ENCODE data around the gene CENPC.

DNA sequence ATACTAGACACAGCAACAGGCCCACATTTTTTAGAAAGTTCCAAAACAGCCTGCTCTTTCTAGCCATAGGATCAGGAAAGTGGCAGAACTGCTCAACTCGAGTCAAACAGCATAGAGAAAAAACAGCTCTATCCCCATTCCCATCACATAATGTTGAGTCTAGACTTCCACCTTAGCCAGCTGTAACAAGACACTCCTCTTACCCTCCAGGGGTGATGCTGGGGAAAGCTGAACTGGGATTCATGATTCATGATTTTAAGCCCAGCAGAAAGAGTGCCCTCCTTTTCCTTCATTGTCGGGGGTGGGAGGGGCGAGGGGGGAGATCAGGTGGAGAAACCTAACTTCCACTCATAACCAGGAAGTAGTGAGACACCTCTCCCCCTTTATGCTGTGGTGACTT is 86.1 kb downstream of the CENPC start:
- TF ChIP-seq ATF1 (CRISPR knock-in tag; IDR thresholded peaks at IDR 0.05) (no peak), ZNF263 (CRISPR knock-in tag; IDR thresholded peaks at IDR 0.05; ENCODE audit: low read depth) (no peak), MAX (CRISPR knock-in tag; IDR thresholded peaks at IDR 0.05) (no peak), SMAD4 (CRISPR knock-in tag; IDR thresholded peaks at IDR 0.05) (no peak), ZBTB21 (CRISPR knock-in tag; IDR thresholded peaks at IDR 0.05; ENCODE audit: borderline replicate concordance) (no peak)
- TF ChIP-seq, protein P1, sequence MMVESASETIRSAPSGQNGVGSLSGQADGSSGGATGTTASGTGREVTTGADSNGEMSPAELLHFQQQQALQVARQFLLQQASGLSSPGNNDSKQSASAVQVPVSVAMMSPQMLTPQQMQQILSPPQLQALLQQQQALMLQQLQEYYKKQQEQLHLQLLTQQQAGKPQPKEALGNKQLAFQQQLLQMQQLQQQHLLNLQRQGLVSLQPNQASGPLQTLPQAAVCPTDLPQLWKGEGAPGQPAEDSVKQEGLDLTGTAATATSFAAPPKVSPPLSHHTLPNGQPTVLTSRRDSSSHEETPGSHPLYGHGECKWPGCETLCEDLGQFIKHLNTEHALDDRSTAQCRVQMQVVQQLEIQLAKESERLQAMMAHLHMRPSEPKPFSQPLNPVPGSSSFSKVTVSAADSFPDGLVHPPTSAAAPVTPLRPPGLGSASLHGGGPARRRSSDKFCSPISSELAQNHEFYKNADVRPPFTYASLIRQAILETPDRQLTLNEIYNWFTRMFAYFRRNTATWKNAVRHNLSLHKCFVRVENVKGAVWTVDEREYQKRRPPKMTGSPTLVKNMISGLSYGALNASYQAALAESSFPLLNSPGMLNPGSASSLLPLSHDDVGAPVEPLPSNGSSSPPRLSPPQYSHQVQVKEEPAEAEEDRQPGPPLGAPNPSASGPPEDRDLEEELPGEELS (CRISPR knock-in tag; IDR thresholded peaks at IDR 0.05), result no peak

All from WTC11 (cell line).